H1 (cell line): ENCODE measurements around the gene HBS1L.

Experiments
- CBX8 ChIP-seq: fragments of 300-800, 300-1000 bp; sonication (generic); IDR thresholded peaks from 2 replicates; pipeline ENCODE4 v1.7.1; 2016; ENCODE audit warnings: low read depth, low read length, borderline replicate concordance
- KDM1A ChIP-seq: fragments of 200-600, 300-600 bp; sonication (generic); IDR thresholded peaks from 2 replicates; pipeline ENCODE4 v1.7.1; 2016; ENCODE audit warnings: mild to moderate bottlenecking, low read length, borderline replicate concordance
- KDM5A ChIP-seq: fragments of 200-600 bp; IDR thresholded peaks from 2 replicates; pipeline ENCODE4 v1.7.1; 2012; ENCODE audit warnings: mild to moderate bottlenecking, low read length, inconsistent platforms, mixed read lengths
- NRF1 ChIP-seq: IDR thresholded peaks from 2 replicates; pipeline ENCODE4 v1.6.1; 2011; ENCODE audit warnings: mild to moderate bottlenecking, low read depth, low read length, improper control_type of control experiment
- POLR2A ChIP-seq, 2 experiments: IDR thresholded peaks; 1 replicate in 1 of 2; 2 replicates in 1 of 2; pipeline ENCODE4 v1.6.1; 2011; ENCODE audit warnings: low read depth in 2 of 2, low read length in 2 of 2, mild to moderate bottlenecking in 2 of 2; ENCODE audit errors: control extremely low read depth in 1 of 2
- RAD21 ChIP-seq, 2 experiments: IDR thresholded peaks in 1 of 2; conservative IDR thresholded peaks in 1 of 2; 2 replicates each; pipeline ENCODE4 v1.6.1; 2011; ENCODE audit warnings: low read depth in 2 of 2, low read length in 2 of 2, improper control_type of control experiment in 1 of 2, inconsistent platforms in 1 of 2, mild to moderate bottlenecking in 1 of 2, moderate library complexity in 1 of 2
- SIN3A ChIP-seq, 2 experiments: IDR thresholded peaks in 1 of 2; conservative IDR thresholded peaks in 1 of 2; 2 replicates each; pipeline ENCODE4 v1.6.1; 2011 to 2012; ENCODE audit warnings: low read length in 2 of 2, improper control_type of control experiment in 1 of 2, low read depth in 1 of 2, mild to moderate bottlenecking in 1 of 2
- TAF1 ChIP-seq: IDR thresholded peaks from 2 replicates; pipeline ENCODE4 v1.6.1; 2011; ENCODE audit warnings: mild to moderate bottlenecking, low read depth, low read length
- ZNF274 ChIP-seq: IDR thresholded peaks from 2 replicates; pipeline ENCODE4 v1.7.0; 2012; ENCODE audit warnings: low read length, borderline replicate concordance; ENCODE audit errors: extremely low read depth
- TF ChIP-seq, protein P1 (sequence below): IDR thresholded peaks from 2 replicates; pipeline ENCODE4 v1.6.1; 2011; ENCODE audit warnings: low read depth, mild to moderate bottlenecking, low read length; ENCODE audit not compliant: insufficient read depth
- TF ChIP-seq, protein P2 (sequence below), 3 experiments: IDR thresholded peaks; 1 replicate in 2 of 3; 2 replicates in 1 of 3; pipeline versions ENCODE4 v1.5.1 to v1.6.1; 2011; ENCODE audit warnings: low read length in 3 of 3, mild to moderate bottlenecking in 3 of 3, inconsistent platforms in 2 of 3, low read depth in 1 of 3, moderate library complexity in 1 of 3; ENCODE audit not compliant: insufficient read depth in 1 of 3; ENCODE audit errors: control extremely low read depth in 1 of 3

DNA sequence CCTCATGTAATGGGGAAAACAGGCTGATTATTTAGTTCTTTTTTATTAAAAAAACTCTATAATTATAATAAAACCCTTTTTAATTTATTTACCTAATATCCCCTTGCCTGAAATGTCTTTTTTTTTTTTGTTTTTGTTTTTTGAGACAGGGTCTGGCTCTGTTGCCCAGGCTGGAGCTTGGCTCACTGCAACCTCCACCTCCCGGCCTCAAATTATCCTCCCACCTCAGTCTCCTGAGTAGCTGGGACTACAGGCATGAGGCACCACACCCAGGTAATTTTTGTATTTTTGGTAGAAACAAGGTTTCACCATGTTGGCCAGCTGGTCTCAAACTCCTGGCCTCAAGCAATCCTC is 30.3 kb upstream of the HBS1L start:
- no peak for TF ChIP-seq POLR2A (IDR thresholded peaks at IDR 0.05; ENCODE audit: control extremely low read depth in 1 of 2, low read depth in 2 of 2, low read length in 2 of 2)
- TF ChIP-seq SIN3A (conservative IDR thresholded peaks at IDR 0.05 in 1 of 2, IDR thresholded peaks at IDR 0.05 in 1 of 2; ENCODE audit: low read depth in 1 of 2, low read length in 2 of 2), result no peak
- TF ChIP-seq RAD21 (IDR thresholded peaks at IDR 0.05 in 1 of 2, conservative IDR thresholded peaks at IDR 0.05 in 1 of 2; ENCODE audit: low read depth in 2 of 2, low read length in 2 of 2), result no peak
- TF ChIP-seq, protein P1, sequence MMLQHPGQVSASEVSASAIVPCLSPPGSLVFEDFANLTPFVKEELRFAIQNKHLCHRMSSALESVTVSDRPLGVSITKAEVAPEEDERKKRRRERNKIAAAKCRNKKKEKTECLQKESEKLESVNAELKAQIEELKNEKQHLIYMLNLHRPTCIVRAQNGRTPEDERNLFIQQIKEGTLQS, result no peak
- TF ChIP-seq, protein P2, sequence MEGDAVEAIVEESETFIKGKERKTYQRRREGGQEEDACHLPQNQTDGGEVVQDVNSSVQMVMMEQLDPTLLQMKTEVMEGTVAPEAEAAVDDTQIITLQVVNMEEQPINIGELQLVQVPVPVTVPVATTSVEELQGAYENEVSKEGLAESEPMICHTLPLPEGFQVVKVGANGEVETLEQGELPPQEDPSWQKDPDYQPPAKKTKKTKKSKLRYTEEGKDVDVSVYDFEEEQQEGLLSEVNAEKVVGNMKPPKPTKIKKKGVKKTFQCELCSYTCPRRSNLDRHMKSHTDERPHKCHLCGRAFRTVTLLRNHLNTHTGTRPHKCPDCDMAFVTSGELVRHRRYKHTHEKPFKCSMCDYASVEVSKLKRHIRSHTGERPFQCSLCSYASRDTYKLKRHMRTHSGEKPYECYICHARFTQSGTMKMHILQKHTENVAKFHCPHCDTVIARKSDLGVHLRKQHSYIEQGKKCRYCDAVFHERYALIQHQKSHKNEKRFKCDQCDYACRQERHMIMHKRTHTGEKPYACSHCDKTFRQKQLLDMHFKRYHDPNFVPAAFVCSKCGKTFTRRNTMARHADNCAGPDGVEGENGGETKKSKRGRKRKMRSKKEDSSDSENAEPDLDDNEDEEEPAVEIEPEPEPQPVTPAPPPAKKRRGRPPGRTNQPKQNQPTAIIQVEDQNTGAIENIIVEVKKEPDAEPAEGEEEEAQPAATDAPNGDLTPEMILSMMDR (IDR thresholded peaks at IDR 0.05; ENCODE audit: control extremely low read depth in 1 of 3, insufficient read depth in 1 of 3, low read depth in 1 of 3, low read length in 3 of 3), result no peak
- TF ChIP-seq ZNF274, result no peak
- no peak for TF ChIP-seq TAF1
- TF ChIP-seq CBX8, result no peak
- TF ChIP-seq KDM1A, result no peak
- TF ChIP-seq NRF1, result no peak
- TF ChIP-seq KDM5A, result no peak
